GM19351 (cell line): ENCODE results near the gene RIN2.
"Not testable (repeated sequence)": the region's sequence is repeated elsewhere in the genome, so short reads cannot be mapped to it uniquely, and the experiment has no call there.

Experiments
- ATAC-seq: cut with Tn5 transposase; IDR thresholded peaks from one replicate; pipeline ENCODE4 v1.9.1; 2021; ENCODE audit warnings: mild to moderate bottlenecking, moderate library complexity; ENCODE audit not compliant: unreplicated experiment

Gene RIN2

DNA sequence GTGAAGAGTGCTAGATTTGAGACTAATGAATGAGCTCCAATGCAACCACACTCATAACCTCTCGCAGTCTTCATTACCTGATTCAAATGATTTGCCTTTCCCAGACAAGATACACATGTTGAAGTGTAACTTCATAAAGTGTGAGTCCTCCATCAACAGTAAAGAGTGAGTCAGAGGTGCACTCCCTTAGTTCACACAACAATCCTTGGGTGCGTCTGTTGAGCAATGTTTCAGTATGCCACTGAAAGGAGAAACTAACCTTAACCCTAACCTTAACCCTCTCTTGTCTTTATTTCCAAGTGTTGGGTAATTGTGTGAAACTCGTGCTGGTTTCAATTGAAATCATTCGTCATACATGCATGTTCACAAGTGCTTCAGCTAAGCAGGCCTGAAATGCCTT is 21.0 kb upstream of the RIN2 start:
- ATAC-seq = no peak

DNA sequence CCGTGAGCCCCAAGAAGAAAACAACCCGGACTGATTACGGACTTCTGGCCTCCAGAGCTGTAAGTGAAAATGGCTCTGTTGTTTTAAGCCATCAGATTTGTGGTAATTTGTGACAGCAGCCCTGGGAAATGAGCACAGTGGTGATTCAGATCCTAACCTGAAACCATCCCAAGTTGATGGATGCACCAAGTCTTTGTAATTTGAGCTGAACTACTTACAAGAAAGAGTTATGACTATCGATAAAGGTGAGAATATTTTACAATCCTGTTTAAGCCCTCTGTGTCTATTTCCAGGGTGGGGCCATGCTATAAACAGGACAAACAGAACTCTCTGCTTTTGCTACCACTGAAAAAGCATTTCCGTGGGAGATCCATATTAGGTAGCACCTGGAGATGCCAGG is 19.1 kb upstream of the RIN2 start:
- no peak for ATAC-seq

DNA sequence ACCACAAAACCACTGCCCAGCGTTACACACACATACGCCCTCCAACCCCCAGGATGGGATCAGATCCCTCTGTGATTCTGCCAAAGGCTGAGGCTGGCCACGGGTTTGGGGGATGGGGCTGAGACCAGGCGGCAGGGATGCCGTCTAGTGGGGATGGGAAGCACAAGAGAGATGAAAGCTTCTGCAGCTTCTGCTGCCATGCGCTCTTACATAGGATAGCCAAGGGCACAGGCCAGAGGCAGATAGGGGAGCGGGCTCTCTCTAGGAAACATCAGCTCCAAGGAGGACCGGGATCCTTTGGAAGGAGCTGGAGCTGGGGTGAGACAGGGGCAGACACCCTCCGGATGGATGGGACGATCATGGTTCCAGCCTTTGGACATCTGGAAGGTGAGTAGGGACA is 18.7 kb upstream of the RIN2 start:
- no peak for ATAC-seq

DNA sequence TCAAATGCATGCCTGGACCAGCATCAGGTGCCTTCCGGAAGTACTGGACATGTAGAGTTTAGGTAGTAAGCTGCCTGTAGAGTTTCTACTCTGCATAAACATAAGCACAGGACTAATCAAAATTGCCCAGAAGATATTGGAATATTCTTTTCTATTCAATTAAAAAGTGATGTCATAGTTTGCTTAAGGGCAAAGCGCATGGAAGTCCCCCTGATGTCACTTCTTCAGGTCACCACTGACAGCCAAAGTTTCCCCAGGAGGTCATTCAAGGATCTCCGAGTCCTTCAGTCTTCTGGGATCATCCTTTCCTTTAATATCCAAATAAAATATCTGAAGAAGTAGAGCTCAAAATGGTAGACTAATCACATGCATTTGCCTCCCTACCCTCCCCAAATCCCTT is 17.5 kb upstream of the RIN2 start:
- no peak for ATAC-seq

DNA sequence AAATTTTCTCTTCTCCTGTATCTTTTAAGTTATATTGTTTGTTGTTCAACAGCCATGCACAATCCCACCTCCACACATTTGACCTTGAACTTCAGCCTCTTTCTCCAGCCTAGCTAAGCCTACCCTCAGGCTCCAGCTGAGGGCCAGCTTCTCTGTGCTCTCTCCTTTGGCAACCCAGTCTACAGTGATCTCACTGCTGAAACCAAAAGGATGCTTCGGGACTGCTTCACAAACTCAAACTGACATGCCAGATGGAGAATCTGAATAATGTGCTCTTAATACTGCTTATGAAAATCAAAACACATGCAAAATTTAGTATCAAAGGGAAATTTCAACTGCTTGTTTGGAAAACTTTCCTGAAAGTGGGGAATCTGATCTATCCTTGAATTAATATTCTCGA is 16.1 kb upstream of the RIN2 start:
- ATAC-seq = no peak

DNA sequence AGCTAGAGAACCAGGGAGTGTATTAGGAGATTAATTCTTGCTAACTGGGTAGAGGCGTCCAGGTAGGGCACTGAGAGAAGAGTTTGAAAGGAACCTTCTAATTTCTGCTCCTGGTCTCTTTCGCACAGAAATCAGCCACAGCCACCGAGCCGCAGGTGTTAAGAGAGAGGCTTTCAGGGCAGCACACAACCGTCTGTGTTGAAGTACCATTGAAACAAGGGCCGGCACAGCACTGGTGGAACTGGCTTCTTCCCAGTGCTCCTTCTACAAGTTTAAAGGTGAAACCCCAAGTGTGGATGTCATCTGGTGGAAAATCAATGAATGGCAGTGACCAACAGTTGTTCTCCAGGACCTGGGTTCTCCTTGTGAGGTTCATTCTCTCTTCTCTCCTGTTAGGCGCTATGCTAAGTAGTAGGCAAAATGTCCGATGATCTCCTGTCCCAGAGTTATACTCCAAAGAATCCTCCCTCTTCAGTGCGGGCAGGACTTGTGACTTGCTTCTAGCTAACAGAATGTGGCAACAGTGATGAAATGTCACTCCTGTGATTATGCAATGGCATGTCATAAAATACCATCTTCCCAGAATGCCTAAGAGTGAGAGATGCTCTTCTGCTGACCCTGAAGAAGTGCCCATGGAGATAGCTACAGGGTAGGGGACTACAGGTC is 15.0 kb upstream of the RIN2 start:
- no peak for ATAC-seq

DNA sequence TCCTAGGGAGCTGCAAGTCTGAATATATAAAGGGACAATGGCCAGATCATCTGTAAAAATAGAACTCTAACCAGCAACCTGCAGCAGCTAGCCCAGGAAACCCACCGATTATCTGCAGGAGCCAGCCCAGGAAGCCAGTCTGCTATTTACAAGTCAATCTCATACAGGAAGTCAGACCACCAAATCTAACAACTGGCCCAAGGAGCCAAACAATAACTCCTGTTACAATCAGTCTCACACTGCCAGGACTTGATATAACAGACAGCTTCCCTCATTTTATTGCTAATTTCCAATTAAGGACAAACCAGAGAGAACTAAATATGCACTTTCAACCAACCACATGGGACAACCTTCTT is 14.4 kb upstream of the RIN2 start:
- ATAC-seq = no peak

DNA sequence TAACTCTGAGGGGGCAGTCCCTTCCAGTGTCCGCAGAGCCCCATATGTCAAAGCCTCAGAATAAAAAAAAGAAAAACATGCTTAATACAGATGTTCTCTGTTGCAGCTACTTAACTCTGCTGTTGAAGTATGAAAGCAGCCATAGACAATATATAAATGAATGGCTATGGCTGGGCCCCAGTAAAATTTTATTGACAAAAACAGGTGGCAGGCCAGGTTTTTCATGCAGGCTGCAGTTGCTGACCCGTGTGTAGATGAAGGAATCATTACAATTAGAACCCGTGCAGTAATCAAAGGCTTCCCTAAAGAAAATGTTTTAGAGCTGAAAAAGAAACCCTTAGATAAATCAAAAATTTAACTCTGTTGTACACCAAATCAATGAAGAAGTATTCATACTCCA is 13.0 kb upstream of the RIN2 start:
- ATAC-seq = no peak

DNA sequence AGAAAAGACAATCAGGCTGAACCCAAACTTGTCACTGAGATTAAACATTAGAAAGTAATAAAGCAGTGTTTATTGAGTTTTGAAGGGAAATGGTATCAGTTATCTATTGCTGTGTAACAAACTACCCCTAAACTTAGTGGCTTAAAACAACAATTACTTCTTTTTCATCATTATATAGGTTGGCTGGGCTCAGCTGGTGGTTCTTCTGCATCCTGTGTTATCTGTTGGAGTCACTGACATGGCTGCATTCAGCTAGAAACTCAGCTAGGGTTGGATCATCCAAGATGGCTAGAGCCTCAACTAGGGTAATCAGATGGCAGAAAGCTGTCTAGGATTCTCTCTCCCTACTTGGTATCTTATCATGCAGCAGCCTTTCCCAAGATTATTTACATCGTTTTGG is 12.5 kb upstream of the RIN2 start:
- no peak for ATAC-seq

DNA sequence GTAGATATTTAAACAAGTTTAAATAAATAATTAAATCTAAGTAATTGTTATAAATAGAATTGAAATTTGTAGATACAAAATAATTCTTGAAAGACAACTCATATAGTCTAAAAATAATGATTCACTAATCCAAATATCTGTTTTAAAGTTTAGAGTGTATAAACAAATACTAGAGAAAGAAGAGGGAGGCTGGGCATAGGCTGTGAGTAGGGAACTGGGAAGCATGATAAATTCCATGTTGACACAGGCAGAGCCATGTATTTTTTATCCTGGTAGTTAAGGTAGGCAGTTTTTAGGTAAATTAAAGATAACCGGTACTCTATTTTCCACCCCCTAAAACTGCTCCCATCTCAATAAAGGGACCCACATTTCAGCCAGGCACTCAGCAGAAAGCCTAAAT is 11.7 kb upstream of the RIN2 start:
- ATAC-seq = no peak

DNA sequence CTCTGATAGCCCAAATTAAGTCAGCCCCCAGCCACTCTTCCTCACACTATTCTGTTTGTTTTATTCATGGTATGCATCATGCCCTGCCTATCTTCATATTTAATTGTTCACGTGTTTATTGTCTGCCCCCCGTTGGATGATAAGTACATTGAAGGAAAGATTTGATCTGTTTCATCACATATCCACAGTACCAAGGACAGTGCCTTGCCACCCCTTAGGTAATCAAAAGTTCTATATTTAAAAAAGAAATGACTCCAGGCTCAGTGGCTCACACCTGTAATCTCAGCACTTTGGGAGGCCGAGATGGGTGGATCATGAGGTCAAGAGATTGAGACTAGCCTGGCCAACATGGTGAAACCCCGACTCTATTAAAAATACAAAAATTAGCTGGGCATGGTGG is 10.2 kb upstream of the RIN2 start:
- no peak for ATAC-seq

DNA sequence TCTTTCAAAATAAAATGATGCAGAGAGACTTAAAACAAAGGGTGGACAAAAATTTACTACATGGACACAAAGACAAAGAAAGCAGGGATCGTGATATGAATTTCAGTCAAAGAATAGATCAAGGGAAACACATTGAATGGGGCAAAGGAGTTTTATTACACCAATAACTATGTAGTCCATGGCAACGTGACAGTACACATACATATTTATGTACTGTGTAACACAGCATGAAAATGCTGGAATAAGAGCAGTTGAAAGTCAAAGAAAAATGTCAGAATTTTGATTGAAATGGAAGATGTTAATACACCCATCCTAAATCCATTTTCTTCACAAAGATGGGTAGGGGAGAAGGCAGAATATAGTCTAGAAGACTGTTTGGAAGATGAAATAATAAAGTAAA is 9.4 kb upstream of the RIN2 start:
- no peak for ATAC-seq

DNA sequence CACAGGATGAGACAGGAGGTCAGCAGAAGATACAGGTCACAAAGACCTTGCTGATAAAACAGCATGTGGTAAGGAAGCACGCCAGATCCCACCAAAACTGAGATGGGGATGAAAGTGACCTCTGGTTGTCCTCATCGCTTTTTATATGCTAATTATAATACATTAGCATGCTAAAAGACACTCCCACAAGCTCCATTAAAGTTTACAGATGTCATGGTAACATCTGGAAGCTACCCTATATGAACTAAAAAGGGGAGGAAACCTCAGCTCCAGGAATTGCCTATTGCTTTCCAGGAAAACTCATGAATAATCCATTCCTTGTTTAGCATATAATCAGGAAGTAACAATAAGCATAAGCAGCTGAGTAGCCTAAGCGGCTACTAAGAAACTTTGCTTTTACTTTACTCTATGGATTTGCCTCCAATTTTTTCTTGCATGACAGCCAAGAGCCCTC is 8.4 kb upstream of the RIN2 start:
- ATAC-seq = no peak

DNA sequence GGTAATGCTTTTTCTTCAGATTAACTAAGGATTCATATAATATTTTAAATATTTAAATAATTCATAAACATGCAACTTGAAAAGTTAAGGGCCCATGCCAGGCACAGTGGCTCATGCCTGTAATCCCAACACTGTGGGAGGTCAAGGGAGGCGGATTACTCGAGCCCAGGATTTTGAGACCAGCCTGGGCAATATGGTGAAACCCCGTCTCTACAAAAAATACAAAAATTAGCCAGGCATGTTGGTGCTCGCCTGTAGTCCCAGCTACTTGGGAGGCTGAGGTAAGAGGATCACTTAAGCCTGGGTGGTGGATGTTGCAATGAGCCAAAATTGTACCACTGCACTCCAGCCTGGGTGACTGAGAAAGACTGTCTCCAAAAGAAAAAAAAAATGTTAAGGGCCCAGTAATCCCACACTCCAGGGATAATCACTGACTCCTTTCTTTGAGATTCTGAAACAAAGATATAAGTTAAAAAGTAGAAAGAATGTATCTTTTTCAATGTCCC is 7.9 kb upstream of the RIN2 start:
- ATAC-seq = no peak

DNA sequence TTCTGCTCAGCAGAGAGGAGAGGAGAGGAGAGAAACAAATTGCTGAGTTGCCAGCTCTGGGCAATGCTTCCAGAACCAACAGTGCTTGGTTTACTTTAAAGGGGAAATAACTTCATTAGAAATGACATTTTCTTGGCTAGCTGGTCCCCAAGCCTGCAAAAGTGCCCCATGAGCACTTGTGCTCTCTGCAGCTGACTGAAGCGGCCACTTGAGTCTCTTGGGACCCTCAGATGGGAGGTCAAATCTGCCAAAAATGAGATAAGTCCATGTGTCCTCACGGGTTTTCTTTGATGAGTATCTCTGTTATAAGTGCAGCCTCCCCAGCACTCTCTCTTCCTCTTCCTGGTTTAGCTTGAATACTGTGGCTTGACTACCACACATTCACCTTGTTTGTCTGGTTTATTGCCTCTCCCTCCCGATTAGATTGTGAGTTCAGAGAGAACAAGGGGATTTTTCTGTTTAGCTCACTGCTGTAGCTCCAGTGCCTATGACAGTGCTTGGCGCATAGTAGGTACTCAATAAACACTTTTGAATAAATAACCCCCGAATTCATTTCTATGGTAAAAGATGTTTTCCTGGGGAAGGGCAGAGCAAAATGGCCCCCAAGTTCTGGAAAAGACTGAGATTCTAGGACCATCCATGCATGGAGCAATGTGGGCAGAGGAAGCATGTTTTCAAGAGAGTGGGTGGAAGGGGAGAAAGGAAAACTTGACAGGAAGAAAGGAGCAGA is 7.0 kb upstream of the RIN2 start:
- ATAC-seq = no peak

DNA sequence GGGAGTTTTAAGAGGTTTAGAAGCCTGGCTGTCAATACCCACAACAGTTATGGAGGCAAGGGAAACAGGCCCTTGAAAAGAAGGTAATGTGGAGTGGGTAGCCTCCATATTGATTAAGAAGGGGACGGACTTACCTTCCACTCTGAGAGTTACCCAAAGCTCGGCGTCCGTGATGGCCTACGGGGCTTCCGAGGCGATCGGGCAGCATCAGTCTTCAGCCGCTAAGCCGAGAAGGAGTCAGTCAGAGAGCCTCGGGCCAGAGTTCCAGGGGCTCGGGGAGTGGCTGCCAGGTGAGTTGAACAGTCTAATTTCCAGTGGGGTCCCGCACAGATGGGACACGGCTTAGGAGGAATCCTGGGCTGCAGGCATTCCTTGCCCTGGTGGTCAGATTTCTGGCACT is 3.9 kb upstream of the RIN2 start:
- not testable (repeated sequence) for ATAC-seq

DNA sequence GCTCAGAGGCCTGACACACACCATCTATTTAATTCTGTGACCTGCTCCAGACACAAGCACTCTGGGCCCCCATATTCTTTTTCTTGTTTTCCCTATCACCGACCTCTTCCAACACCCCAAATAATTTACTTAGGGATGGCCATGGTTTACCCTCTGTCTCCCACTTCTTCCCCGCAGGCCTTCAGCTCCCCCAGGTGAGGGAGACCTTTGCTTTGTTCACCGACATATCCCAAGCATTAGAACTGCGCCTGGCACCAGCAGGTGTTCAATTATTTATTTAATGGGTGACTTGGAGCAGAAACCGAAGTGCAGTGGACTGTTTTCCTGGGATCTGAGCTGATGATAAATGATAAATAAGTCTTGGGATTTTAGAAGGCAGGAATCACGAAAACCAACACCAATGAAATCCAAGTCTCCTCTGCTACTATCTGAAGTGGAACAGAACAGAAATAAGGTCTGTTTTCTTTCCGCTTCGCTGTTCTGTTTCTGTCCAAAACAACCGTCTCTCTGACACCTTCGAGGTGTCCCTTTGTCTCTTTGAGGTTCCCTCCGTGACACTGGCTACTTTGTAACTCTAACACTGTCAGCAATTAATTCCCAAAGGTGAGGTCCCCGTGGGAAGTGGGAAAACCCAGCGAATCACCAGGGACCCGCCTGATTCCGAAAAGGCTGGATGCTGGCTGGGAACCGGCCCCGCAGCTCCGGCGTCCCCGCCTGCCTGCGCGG is 1.1 kb upstream of the RIN2 start:
- ATAC-seq = no peak

DNA sequence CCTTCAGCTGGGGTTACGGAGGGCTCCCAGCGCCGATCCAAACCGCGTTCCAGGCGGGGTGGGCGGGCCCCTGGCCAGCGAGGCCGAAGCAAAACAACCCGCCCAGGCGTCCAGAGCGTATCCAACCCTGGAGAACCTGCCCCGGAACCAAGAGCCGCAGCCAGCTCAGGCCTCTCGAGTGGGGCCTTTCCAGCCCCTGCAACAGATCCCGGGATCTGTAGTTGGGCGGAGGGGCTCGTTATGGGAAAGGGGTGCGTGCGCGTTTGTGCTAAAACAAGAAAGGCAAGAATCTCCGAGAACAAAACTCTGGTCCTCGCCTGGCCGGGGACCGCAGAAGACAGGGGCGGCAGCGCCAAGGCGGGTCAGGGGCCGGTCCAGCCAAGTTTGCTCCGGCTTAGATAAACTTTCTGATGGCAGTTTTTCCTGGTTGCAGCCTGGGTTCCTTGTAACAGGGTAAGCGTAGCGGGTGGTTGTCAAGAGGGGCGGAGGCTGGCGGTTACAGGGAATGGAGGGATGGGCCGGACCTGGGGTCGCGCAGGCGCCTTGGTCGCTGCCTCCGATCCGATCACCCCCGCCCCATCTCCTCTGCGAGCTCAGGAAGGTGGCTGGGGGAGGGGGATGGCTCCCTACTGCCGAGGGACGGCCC is 448 bp upstream of the RIN2 start:
- ATAC-seq = no peak

DNA sequence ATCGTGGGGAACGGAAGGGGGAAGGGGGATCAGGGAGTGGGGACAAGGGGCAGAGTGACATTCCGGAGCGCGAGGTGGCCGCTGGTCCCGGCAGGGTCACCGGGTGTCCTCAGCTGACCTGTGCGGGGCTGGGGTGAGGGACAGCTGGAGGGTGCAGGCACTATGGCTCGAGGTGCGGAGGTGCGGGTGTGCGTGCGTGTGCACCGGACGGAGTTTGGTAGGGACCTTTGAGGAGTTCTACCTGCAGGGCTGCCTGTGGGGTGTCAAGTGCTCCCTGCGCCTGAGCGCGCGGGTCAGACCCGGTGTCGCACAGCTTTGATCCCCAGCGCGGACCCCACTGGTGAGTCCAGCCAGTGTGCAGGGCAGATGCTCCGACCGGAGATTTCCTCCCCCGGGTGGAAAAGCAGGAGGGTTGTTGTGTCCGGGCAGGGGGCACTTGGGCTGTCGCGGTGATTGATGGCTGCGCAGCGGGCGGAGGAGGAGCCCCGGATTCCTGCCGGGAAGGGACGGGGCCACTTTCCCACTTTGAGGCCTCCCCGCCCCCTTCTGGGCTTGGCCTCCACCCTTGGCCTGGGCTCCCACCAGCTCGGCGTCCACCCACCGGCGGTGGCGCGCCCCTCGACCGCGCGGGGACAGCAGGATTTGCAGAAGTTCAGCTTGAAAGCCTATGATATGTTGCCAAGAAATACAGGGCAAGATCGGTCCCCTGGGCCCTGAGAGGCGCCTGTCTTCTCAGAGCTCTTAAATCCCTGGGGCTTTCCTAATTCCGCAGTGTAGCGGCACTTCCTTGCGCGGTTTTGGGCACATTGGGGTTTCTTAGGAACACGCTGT is 658 bp downstream of the RIN2 start:
- ATAC-seq = no peak

DNA sequence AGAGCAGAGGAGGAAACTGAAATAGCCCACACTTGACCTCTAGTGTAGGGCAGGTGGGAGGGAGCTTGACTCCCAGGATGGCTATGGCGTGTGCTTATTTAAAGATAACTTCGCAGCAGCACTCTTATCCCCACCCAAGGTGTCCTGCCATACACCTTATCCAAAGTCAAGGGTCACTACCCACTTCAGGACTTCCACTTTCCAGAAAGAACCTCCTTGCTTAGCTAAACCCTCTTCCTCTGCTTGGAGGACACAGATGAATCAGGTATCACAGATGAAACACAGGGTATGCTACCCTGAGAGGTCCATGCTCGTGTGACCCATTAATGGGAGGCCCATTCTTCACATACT is 2.3 kb downstream of the RIN2 start:
- ATAC-seq = no peak

DNA sequence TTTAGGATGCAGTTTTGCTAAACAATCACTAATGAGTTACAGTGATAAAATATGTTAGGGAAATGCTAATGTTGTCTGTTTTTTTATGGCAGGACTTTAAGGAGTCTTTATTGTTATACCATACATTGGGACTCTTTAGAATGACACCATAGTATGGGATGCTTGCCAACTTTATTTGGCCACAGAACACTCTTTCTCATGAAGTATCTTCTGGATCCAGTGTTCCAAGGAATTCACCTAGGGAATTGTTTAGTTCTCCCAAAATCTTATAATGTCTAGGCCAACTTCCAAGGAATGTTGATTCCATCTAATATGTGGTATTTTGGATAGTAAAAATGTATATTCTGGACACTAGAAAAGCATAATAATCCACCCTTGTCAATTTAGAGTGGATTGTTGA is 3.3 kb downstream of the RIN2 start:
- no peak for ATAC-seq
